Hepatocyte (in vitro differentiated cells): Measurements from ENCODE around the gene MADD. TPM values are rescaled to one million over a fixed set of nuclear protein-coding genes. Genes with fewer than 3 reads are reported as not detected.

Experiments
- DNase-seq: peaks from one replicate; pipeline ENCODE4 v3.0.0-alpha.2; 2016; ENCODE audit warnings: low spot score
- H2AFZ ChIP-seq: fragments of 200-600 bp; sonication (generic); 2 replicates; pipeline ENCODE4 v1.6.0; 2016; ENCODE audit warnings: antibody characterized with exemption, mild to moderate bottlenecking
- H3K27ac ChIP-seq: fragments of 200-600 bp; sonication (generic); 2 replicates; pipeline ENCODE4 v1.5.1; 2016; ENCODE audit warnings: mild to moderate bottlenecking
- H3K27me3 ChIP-seq: fragments of 200-600 bp; sonication (generic); 2 replicates; pipeline ENCODE4 v1.6.1; 2016
- H3K36me3 ChIP-seq: fragments of 200-600 bp; sonication (generic); replicated peaks from 2 replicates; pipeline ENCODE4 v1.5.1; 2016; ENCODE audit warnings: low read depth; ENCODE audit not compliant: insufficient read depth
- H3K4me1 ChIP-seq: fragments of 200-600 bp; sonication (generic); 2 replicates; pipeline ENCODE4 v1.5.1; 2016; ENCODE audit warnings: mild to moderate bottlenecking, moderate library complexity; ENCODE audit not compliant: insufficient read depth
- H3K4me2 ChIP-seq: fragments of 200-600 bp; sonication (generic); 2 replicates; pipeline ENCODE4 v1.6.0; 2016
- H3K4me3 ChIP-seq: fragments of 200-600 bp; sonication (generic); 2 replicates; pipeline ENCODE4 v1.5.1; 2016; ENCODE audit warnings: mild to moderate bottlenecking
- H3K79me2 ChIP-seq: fragments of 200-600 bp; sonication (generic); 2 replicates; pipeline ENCODE4 v1.6.0; 2017; ENCODE audit warnings: mild to moderate bottlenecking
- H3K9me2 ChIP-seq: fragments of 200-600 bp; sonication (generic); replicated peaks from 2 replicates; pipeline ENCODE4 v1.6.0; 2017; ENCODE audit warnings: mild to moderate bottlenecking; ENCODE audit not compliant: insufficient read depth
- H3K9me3 ChIP-seq: fragments of 200-600 bp; sonication (generic); 2 replicates; pipeline ENCODE4 v1.5.1; 2016; ENCODE audit warnings: low read depth, mild to moderate bottlenecking
- H4K20me1 ChIP-seq: fragments of 200-600 bp; sonication (generic); 2 replicates; pipeline ENCODE4 v1.6.0; 2016; ENCODE audit warnings: mild to moderate bottlenecking; ENCODE audit not compliant: insufficient read depth, poor library complexity, severe bottlenecking
- CTCF ChIP-seq: fragments of 200-600 bp; sonication (generic); IDR thresholded peaks from 2 replicates; pipeline ENCODE4 v1.5.1; 2016; ENCODE audit warnings: antibody characterized with exemption, mild to moderate bottlenecking; ENCODE audit not compliant: poor library complexity
- EZH2 ChIP-seq: fragments of 200-600 bp; sonication (generic); IDR thresholded peaks from 2 replicates; pipeline ENCODE4 v1.6.1; 2016; ENCODE audit warnings: antibody characterized with exemption, mild to moderate bottlenecking, borderline replicate concordance
- EZH2phosphoT487 ChIP-seq: fragments of 200-600 bp; sonication (generic); IDR thresholded peaks from one replicate; pipeline ENCODE4 v1.6.1; 2018; ENCODE audit warnings: antibody characterized with exemption, mild to moderate bottlenecking, low read depth, moderate library complexity; ENCODE audit not compliant: unreplicated experiment, severe bottlenecking
- WGBS: methylation state at CpG from one replicate; pipeline ENCODE4 v1.1.6; 2016; ENCODE audit warnings: low lambda C conversion rate; ENCODE audit errors: missing lambda C conversion rate; 5-methylcytosine and 5-hydroxymethylcytosine counted together
- polyA plus RNA-seq: library from polyadenylated mRNA; unstranded; fragments of >200 nt; fragmentation: Nextera tagmentation; extraction: Ambion mirVana; gene quantifications from 2 replicates; pipeline ENCODE4 v1.2.1, GENCODE V29; 2016
- total RNA-seq: library from RNA; depleted of rRNA; stranded (reverse); fragments of >200 nt; gene quantifications from 2 replicates; pipeline ENCODE4 v1.2.3, GENCODE V29; 2014

The MADD gene
- total and polyA plus RNA-seq, 2 experiments from 2014 or later, result 17.6 to 19.1 TPM

GRCh38 chr11:47289856-47290255, 19.9 kb downstream of the MADD start:
- no peak for DNase-seq
- H3K4me1 ChIP-seq, result no peaks in the 10 kb centered on the region
- H3K4me2 ChIP-seq, result no peak overlapping the region
- H3K27ac ChIP-seq, result no peak overlapping the region
- H3K9me3 ChIP-seq, result no peaks in the 10 kb centered on the region
- no peaks in the 10 kb centered on the region for H3K79me2 ChIP-seq
- WGBS, result 98% methylated on average over 15 of the region's 15 CpGs
- H3K9me2 ChIP-seq, result no peaks in the 10 kb centered on the region
- no peaks in the 10 kb centered on the region for H3K27me3 ChIP-seq
- no peaks in the 10 kb centered on the region for H4K20me1 ChIP-seq
- H3K36me3 ChIP-seq, result no peaks in the 10 kb centered on the region
- no peak overlapping the region for H3K4me3 ChIP-seq
- TF ChIP-seq CTCF (no peak), EZH2 (no peak), EZH2phosphoT487 (no peak)
- no peak overlapping the region for H2AFZ ChIP-seq

GRCh38 chr11:47295385-47295784, 25.5 kb downstream of the MADD start:
- H4K20me1 ChIP-seq, result no peaks in the 10 kb centered on the region
- no peak overlapping the region for H2AFZ ChIP-seq
- H3K9me3 ChIP-seq, result no peaks in the 10 kb centered on the region
- no peak for TF ChIP-seq EZH2
- no peak for TF ChIP-seq CTCF
- TF ChIP-seq EZH2phosphoT487, result no peak
- H3K4me1 ChIP-seq, result no peaks in the 10 kb centered on the region
- no peak overlapping the region for H3K27ac ChIP-seq
- no peaks in the 10 kb centered on the region for H3K79me2 ChIP-seq
- DNase-seq, result no peak
- 95% methylated on average over 5 of the region's 5 CpGs for WGBS
- no peak overlapping the region for H3K4me2 ChIP-seq
- H3K36me3 ChIP-seq, result no peaks in the 10 kb centered on the region
- no peak overlapping the region for H3K4me3 ChIP-seq
- H3K9me2 ChIP-seq, result no peaks in the 10 kb centered on the region
- no peaks in the 10 kb centered on the region for H3K27me3 ChIP-seq

- H3K27ac ChIP-seq, result no peak overlapping the region
- H3K4me1 ChIP-seq, result no peaks in the 10 kb centered on the region
- H2AFZ ChIP-seq, result no peak overlapping the region
- 98% methylated on average over 4 of the region's 4 CpGs for WGBS
- no peaks in the 10 kb centered on the region for H3K27me3 ChIP-seq
- H3K4me2 ChIP-seq, result no peak overlapping the region
- no peaks in the 10 kb centered on the region for H3K36me3 ChIP-seq
- H3K9me2 ChIP-seq, result no peaks in the 10 kb centered on the region
- no peaks in the 10 kb centered on the region for H4K20me1 ChIP-seq
- TF ChIP-seq EZH2, result no peak
- no peak for TF ChIP-seq CTCF
- TF ChIP-seq EZH2phosphoT487, result no peak
- H3K4me3 ChIP-seq, result no peak overlapping the region
- H3K79me2 ChIP-seq, result no peaks in the 10 kb centered on the region
- no peaks in the 10 kb centered on the region for H3K9me3 ChIP-seq
- DNase-seq, result no peak
Observed at GRCh38 chr11:47296045-47296444, 26.1 kb downstream of the MADD start.

- Histone ChIP-seq H3K27me3 (no peaks in the 10 kb centered on the region), H3K4me1 (no peaks in the 10 kb centered on the region), H3K9me3 (peaks cover 11% of the 10 kb centered on the region), H4K20me1 (no peaks in the 10 kb centered on the region), H3K4me3 (no peak overlapping the region), H3K4me2 (no peak overlapping the region), H3K36me3 (peaks cover 6% of the 10 kb centered on the region), H3K79me2 (peaks cover 2% of the 10 kb centered on the region), H3K27ac (no peak overlapping the region), H2AFZ (no peak overlapping the region), H3K9me2 (no peaks in the 10 kb centered on the region)
- TF ChIP-seq EZH2phosphoT487 (no peak), EZH2 (no peak), CTCF (no peak)
- WGBS, result 98% methylated on average over 3 of the region's 3 CpGs
- DNase-seq, result no peak
Observed at GRCh38 chr11:47299078-47299477, 29.1 kb downstream of the MADD start.
